Measurements from ENCODE around the gene PPP1R8.

DNA sequence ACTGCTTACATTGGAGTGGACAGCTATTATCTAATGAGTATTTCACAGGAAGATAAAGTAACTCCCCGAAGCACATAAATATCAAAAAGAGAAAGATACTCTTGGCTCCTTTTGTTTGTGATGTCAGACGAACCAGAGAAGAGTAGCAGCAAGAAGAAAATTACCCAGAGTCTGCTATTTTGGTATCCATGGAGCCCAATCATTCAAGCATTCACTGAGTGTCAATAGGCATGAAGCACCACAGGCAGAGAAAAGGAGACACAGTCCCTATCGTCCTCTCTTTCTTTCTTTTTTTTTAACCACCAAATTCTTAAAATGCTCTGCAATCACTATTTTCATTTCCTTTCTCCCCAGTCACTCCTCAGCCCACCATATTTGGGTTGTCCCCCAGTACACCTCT lies 63.9 kb downstream of the PPP1R8 start:
- TF ChIP-seq CTCF (IDR thresholded peaks at IDR 0.05; ENCODE audit: borderline replicate concordance, extremely low read depth, low read length, poor library complexity, severe bottlenecking) (no peak), EZH2 (IDR thresholded peaks at IDR 0.05; ENCODE audit: borderline replicate concordance, low read depth, low read length, severe bottlenecking) (no peak)
